K562 (cell line): ENCODE measurements around the gene NRM. TPM values are rescaled to one million over a fixed set of nuclear protein-coding genes. Genes with fewer than 3 reads are reported as not detected.

Experiments
- ETV1 ChIP-seq: fragments of 450-650 bp; conservative IDR thresholded peaks from 2 replicates; pipeline ENCODE4 v1.6.1; 2016; ENCODE audit warnings: missing genetic modification characterization, control low read depth, low read depth, missing compliant biosample characterization
- KLF13 ChIP-seq: fragments of 450-650 bp; IDR thresholded peaks from 2 replicates; pipeline ENCODE4 v1.6.1; 2016; ENCODE audit warnings: missing genetic modification characterization, low read depth, mild to moderate bottlenecking, missing compliant biosample characterization, moderate library complexity, borderline replicate concordance
- NCOA1 ChIP-seq: fragments of 450-650 bp; IDR thresholded peaks from 2 replicates; pipeline ENCODE4 v1.6.1; 2016; ENCODE audit warnings: low read depth
- POLR2AphosphoS5 ChIP-seq: IDR thresholded peaks from 2 replicates; pipeline ENCODE4 v1.6.1; 2011; ENCODE audit warnings: mild to moderate bottlenecking, low read depth, low read length, moderate library complexity; ENCODE audit not compliant: control insufficient read depth, insufficient read depth
- RBM34 ChIP-seq: fragments of 200-400 bp; formaldehyde crosslinking; IDR thresholded peaks from 2 replicates; pipeline ENCODE4 v1.6.1; 2018; ENCODE audit warnings: low read length, borderline replicate concordance; ENCODE audit not compliant: insufficient read depth
- SMARCA5 ChIP-seq: fragments of 450-650 bp; IDR thresholded peaks from 2 replicates; pipeline ENCODE4 v1.6.1; 2016
- STAT5B ChIP-seq: fragments of 250-450 bp; sonication (Bioruptor Pico); IDR thresholded peaks from 2 replicates; pipeline ENCODE4 v1.8.0; 2021; ENCODE audit warnings: mild to moderate bottlenecking, inconsistent platforms
- TCF3 ChIP-seq: sonication (generic); formaldehyde crosslinking; IDR thresholded peaks from 2 replicates; pipeline ENCODE4 v1.4.0; 2020; ENCODE audit warnings: mild to moderate bottlenecking, missing genetic modification reagents
- TFAM ChIP-seq: fragments of 250-450 bp; sonication (Bioruptor Pico); conservative IDR thresholded peaks from 2 replicates; pipeline ENCODE4 v1.5.0; 2021; ENCODE audit warnings: mild to moderate bottlenecking, moderate library complexity
- ZNF274 ChIP-seq: IDR thresholded peaks from 2 replicates; pipeline ENCODE4 v1.6.1; 2011; ENCODE audit warnings: low read depth, mild to moderate bottlenecking, low read length, moderate library complexity, borderline replicate concordance
- ZNF57 ChIP-seq: fragments of 450-650 bp; formaldehyde crosslinking; IDR thresholded peaks from 2 replicates; pipeline ENCODE4 v1.4.0; 2020; ENCODE audit warnings: mild to moderate bottlenecking, moderate library complexity
- ZNF583 ChIP-seq: fragments of 250-450 bp; sonication (Bioruptor Pico); IDR thresholded peaks from 2 replicates; pipeline ENCODE4 v1.4.0; 2020
- ZNF830 ChIP-seq: fragments of 250-450 bp; sonication (Bioruptor Pico); IDR thresholded peaks from 2 replicates; pipeline ENCODE4 v1.5.0; 2021; ENCODE audit warnings: mild to moderate bottlenecking
- polyA plus RNA-seq, 8 experiments: library from polyadenylated mRNA; depleted of rRNA in 4 of 8; stranded (reverse) in 5 of 8; unstranded in 3 of 8; fragments of >200 nt; fragmentation: Nextera tagmentation in 2 of 8; fragmentation: Illumina TruSeq in 1 of 8; extraction: Ambion mirVana in 2 of 8; extraction: Trizol in 1 of 8; gene quantifications; 2 replicates each; pipeline versions ENCODE4 v1.2.1 to v1.2.3, GENCODE V29; 2011 to 2014; ENCODE audit warnings: inconsistent platforms in 1 of 8, missing spikeins in 1 of 8
- total RNA-seq, 7 experiments: library from RNA; depleted of rRNA in 6 of 7; stranded (reverse); fragments of >200 nt in 6 of 7; fragmentation: Illumina TruSeq in 2 of 7; extraction: Trizol in 2 of 7; gene quantifications; 2 replicates each; pipeline versions ENCODE4 v1.2.1 to v1.2.3, GENCODE V29; 2011 to 2021; ENCODE audit warnings: low replicate concordance in 1 of 7
- TF ChIP-seq, protein P1 (sequence below): fragments of 450-650 bp; IDR thresholded peaks from one replicate; pipeline ENCODE4 v1.6.1; 2018; ENCODE audit warnings: mild to moderate bottlenecking, moderate library complexity; ENCODE audit not compliant: partially characterized antibody
- TF ChIP-seq, protein P2 (sequence below): IDR thresholded peaks from 2 replicates; pipeline ENCODE4 v1.6.1; 2016; ENCODE audit warnings: missing genetic modification characterization, missing compliant biosample characterization
- TF ChIP-seq, protein P3 (sequence below): sonication (generic); formaldehyde crosslinking; IDR thresholded peaks from 2 replicates; pipeline ENCODE4 v1.8.0; 2023; ENCODE audit warnings: missing genetic modification reagents, mild to moderate bottlenecking, borderline replicate concordance
- TF ChIP-seq, protein P4 (sequence below): sonication (generic); formaldehyde crosslinking; IDR thresholded peaks from 2 replicates; pipeline ENCODE4 v1.8.1; 2023; ENCODE audit warnings: mild to moderate bottlenecking, missing genetic modification reagents

Gene NRM
- total and polyA plus RNA-seq, 9 of the 15 experiments (the other 6 are each of a cell fraction or from before 2014, with no cell fraction given), result 9.7 to 58.2 (median 18.1) TPM

DNA sequence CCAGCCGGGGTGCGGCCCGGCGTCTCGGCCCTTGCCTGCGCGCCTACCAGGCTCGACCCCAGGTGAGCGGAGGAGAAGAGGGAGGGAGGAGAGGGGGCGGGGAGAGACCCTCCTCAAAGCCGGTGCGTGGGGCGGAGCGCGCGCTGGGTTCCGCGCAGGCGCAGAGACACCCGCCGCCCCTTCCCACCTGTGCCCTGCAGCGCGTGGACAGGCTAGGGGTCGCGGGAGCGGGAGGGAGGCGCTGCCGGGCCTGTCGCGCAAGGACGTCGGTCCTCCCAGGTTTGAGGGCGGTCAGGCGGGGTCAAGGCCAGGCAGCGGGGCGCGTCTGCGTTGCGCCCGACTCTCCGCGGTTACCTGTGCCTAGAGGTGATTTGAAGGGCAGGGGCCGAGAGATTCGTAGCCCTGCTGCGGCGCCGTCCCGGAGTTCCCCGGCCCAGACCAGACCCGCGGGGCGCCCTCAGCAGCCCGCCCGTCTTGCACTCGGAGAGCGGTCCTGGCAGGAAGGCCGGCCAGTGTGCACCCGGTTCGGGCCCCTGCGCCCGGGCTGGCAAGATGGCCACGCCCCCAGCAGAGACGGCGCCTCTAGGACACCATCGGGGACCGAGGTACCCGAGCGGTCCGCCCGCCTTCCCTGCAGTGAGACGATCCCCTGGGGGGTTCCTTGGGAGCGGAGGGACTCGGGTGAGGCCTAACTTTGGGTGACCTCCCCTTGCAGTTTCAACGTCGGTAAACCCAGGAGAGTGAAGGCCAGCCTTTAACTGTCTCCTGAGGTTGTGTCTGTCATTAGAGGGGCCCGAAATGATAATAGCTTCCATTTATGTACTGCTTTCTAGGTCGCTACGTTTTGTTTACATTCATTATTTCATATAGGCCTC lies 43.3 kb downstream of the NRM start (continued):
- TF ChIP-seq, protein P1, sequence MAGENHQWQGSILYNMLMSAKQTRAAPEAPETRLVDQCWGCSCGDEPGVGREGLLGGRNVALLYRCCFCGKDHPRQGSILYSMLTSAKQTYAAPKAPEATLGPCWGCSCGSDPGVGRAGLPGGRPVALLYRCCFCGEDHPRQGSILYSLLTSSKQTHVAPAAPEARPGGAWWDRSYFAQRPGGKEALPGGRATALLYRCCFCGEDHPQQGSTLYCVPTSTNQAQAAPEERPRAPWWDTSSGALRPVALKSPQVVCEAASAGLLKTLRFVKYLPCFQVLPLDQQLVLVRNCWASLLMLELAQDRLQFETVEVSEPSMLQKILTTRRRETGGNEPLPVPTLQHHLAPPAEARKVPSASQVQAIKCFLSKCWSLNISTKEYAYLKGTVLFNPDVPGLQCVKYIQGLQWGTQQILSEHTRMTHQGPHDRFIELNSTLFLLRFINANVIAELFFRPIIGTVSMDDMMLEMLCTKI, result no peak
- TF ChIP-seq, protein P2, sequence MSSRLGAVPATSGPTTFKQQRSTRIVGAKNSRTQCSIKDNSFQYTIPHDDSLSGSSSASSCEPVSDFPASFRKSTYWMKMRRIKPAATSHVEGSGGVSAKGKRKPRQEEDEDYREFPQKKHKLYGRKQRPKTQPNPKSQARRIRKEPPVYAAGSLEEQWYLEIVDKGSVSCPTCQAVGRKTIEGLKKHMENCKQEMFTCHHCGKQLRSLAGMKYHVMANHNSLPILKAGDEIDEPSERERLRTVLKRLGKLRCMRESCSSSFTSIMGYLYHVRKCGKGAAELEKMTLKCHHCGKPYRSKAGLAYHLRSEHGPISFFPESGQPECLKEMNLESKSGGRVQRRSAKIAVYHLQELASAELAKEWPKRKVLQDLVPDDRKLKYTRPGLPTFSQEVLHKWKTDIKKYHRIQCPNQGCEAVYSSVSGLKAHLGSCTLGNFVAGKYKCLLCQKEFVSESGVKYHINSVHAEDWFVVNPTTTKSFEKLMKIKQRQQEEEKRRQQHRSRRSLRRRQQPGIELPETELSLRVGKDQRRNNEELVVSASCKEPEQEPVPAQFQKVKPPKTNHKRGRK (tag), result no peak
- TF ChIP-seq POLR2AphosphoS5 (peak; percentile 32), ZNF830 (peak; percentile 85), SMARCA5 (no peak), ZNF57 (CRISPR knock-in tag) (no peak), STAT5B (no peak), KLF13 (tag) (peak; percentile 43; the same call in 1 of the 2 replicates), TFAM (CRISPR knock-in tag) (no peak), ZNF274 (no peak), ETV1 (tag) (peak; percentile 12; the same call in 1 of the 2 replicates), RBM34 (peak; percentile 53; the same call in 1 of the 2 replicates), ZNF583 (CRISPR knock-in tag) (peak; percentile 50; the same call in 1 of the 2 replicates), TCF3 (CRISPR knock-in tag) (no peak), NCOA1 (no peak)
- TF ChIP-seq, protein P3, sequence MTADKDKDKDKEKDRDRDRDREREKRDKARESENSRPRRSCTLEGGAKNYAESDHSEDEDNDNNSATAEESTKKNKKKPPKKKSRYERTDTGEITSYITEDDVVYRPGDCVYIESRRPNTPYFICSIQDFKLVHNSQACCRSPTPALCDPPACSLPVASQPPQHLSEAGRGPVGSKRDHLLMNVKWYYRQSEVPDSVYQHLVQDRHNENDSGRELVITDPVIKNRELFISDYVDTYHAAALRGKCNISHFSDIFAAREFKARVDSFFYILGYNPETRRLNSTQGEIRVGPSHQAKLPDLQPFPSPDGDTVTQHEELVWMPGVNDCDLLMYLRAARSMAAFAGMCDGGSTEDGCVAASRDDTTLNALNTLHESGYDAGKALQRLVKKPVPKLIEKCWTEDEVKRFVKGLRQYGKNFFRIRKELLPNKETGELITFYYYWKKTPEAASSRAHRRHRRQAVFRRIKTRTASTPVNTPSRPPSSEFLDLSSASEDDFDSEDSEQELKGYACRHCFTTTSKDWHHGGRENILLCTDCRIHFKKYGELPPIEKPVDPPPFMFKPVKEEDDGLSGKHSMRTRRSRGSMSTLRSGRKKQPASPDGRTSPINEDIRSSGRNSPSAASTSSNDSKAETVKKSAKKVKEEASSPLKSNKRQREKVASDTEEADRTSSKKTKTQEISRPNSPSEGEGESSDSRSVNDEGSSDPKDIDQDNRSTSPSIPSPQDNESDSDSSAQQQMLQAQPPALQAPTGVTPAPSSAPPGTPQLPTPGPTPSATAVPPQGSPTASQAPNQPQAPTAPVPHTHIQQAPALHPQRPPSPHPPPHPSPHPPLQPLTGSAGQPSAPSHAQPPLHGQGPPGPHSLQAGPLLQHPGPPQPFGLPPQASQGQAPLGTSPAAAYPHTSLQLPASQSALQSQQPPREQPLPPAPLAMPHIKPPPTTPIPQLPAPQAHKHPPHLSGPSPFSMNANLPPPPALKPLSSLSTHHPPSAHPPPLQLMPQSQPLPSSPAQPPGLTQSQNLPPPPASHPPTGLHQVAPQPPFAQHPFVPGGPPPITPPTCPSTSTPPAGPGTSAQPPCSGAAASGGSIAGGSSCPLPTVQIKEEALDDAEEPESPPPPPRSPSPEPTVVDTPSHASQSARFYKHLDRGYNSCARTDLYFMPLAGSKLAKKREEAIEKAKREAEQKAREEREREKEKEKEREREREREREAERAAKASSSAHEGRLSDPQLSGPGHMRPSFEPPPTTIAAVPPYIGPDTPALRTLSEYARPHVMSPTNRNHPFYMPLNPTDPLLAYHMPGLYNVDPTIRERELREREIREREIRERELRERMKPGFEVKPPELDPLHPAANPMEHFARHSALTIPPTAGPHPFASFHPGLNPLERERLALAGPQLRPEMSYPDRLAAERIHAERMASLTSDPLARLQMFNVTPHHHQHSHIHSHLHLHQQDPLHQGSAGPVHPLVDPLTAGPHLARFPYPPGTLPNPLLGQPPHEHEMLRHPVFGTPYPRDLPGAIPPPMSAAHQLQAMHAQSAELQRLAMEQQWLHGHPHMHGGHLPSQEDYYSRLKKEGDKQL (CRISPR knock-in tag), result no peak
- TF ChIP-seq, protein P4, sequence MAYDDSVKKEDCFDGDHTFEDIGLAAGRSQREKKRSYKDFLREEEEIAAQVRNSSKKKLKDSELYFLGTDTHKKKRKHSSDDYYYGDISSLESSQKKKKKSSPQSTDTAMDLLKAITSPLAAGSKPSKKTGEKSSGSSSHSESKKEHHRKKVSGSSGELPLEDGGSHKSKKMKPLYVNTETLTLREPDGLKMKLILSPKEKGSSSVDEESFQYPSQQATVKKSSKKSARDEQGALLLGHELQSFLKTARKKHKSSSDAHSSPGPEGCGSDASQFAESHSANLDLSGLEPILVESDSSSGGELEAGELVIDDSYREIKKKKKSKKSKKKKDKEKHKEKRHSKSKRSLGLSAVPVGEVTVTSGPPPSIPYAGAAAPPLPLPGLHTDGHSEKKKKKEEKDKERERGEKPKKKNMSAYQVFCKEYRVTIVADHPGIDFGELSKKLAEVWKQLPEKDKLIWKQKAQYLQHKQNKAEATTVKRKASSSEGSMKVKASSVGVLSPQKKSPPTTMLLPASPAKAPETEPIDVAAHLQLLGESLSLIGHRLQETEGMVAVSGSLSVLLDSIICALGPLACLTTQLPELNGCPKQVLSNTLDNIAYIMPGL, result 0 out of 2 replicates have a peak, but pooled peaks have one; percentile 56
